ENCODE results near the gene NPLOC4.

- TF ChIP-seq CTCF (IDR thresholded peaks at IDR 0.05; ENCODE audit: insufficient read depth, low read length), result no peak
- TF ChIP-seq, protein P1, sequence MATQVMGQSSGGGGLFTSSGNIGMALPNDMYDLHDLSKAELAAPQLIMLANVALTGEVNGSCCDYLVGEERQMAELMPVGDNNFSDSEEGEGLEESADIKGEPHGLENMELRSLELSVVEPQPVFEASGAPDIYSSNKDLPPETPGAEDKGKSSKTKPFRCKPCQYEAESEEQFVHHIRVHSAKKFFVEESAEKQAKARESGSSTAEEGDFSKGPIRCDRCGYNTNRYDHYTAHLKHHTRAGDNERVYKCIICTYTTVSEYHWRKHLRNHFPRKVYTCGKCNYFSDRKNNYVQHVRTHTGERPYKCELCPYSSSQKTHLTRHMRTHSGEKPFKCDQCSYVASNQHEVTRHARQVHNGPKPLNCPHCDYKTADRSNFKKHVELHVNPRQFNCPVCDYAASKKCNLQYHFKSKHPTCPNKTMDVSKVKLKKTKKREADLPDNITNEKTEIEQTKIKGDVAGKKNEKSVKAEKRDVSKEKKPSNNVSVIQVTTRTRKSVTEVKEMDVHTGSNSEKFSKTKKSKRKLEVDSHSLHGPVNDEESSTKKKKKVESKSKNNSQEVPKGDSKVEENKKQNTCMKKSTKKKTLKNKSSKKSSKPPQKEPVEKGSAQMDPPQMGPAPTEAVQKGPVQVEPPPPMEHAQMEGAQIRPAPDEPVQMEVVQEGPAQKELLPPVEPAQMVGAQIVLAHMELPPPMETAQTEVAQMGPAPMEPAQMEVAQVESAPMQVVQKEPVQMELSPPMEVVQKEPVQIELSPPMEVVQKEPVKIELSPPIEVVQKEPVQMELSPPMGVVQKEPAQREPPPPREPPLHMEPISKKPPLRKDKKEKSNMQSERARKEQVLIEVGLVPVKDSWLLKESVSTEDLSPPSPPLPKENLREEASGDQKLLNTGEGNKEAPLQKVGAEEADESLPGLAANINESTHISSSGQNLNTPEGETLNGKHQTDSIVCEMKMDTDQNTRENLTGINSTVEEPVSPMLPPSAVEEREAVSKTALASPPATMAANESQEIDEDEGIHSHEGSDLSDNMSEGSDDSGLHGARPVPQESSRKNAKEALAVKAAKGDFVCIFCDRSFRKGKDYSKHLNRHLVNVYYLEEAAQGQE (IDR thresholded peaks at IDR 0.05; ENCODE audit: insufficient replicate concordance, low read depth), result no peak
- no peak for TF ChIP-seq SPI1 (IDR thresholded peaks at IDR 0.05; ENCODE audit: borderline replicate concordance, low read depth)
- no peak for TF ChIP-seq POLR2AphosphoS5 (IDR thresholded peaks at IDR 0.05; ENCODE audit: low read depth)
These were observed 101.2 kb downstream of the NPLOC4 start for GRCh38 chr17:81535480-81536298.

Measured in HL-60 (cell line).